AG08395 (cell line): Measurements from ENCODE around the gene EMP1.
A peak's percentile ranks its signal among the peaks of the same experiment; 100 is the strongest.

Source experiments
- DNase-seq: peaks from one replicate; pipeline ENCODE4 v3.0.0; 2012; ENCODE audit warnings: mixed read lengths, low spot score

The EMP1 gene

DNA sequence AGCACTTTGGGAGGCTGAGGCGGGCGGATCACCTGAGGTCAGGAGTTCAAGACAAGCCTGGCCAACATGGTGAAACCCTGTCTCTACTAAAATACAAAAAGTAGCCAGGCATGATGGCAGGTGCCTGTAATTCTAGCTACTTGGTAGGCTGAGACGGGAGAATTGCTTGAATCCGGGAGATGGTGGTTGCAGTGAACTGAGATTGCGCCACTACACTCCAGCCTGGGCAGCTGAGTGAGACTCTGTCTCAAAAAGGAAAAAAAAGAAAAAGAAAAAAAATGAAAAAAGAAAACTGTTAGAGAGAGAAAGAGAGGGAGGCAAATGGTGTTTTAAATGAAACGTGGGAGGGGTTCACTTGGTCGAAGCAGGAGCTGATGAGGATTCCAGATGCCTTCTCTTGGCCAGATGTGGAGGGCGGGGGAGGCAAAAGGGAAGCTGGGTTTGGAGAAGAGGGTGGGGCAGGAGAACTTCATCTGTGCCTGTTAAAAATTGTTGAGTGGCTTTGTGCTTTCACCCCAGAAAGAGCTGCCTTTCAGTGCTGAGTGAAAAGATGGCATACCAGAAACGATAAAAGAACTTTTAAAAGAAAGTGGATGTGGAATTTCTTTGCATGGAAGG lies 1.1 kb downstream of the EMP1 start:
- no peak for DNase-seq

DNA sequence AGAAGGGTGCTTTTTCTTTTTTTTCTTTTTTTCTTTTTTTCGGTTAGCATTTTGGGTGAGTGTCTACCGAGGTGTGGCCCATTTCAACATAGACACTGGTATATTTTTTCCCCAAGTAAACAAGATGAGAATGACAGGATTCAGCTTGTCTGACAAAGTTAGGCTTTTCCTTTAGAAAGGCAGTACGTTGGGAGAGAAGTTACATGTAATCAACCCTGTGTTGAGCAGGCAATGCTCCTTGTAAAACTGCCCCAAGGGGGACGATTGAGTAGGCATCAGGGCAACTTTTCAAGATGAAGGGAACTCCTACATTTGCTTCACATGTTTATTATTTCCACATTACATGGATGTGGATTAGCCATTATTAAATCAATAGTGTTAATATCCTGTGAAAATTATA lies 1.7 kb downstream of the EMP1 start:
- no peak for DNase-seq

DNA sequence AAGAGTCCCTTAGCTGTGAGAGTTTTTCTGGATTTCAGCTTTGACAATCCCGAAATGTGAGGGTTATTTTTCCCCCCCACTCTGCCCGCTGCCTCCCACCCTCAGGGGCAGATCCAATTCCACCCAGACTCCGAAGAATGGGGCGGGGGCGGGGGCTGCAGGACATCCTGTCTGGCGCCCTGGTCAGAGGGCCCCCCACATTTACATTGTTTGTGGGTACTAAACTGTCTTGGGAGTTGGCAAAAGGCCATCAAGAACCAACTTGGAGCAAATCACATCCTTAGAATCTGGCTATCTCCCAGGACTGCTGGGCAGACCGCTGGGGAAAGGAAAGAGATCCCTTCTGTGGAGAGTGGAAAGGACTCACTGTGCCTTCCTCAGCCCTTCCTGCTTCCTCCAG lies 2.4 kb downstream of the EMP1 start:
- no peak for DNase-seq

DNA sequence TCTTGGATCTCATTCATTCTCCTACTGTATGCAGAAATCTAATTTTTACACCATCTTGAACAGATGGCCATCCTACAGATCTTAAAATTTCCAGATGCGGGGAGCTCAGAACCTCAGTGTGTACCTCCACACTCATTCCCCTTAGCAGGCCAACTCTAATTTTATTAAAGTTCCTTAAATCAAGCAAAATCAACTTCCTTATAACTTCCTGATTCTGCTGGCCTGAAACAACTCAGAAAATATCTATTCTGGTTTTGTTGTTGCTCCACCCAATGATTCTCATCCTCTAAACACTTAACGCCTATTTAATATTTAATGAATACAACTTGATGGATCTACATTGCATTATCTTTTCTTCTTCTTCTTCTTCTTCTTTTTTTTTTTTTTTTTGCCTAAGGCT lies 3.1 kb downstream of the EMP1 start:
- no peak for DNase-seq

DNA sequence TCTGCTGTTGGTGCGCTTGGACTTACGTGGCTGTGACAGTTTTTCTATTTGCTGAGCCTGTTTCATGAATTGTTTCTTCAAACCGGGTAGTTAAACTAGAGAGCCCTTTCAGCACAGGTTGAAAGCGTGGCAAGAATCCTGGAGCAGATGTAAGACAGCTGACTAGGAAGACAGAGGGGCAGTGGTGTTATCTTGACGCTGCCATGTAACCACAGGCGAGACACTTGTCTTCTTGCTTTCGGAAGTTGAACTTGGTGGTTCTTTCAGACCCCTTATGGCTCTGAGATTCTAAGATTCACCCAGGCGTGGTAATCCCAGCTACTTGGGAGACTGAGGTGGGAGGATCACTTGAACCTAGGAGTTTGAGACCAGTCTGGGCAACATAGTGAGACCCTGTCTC lies 4.3 kb downstream of the EMP1 start:
- DNase-seq, result no peak

DNA sequence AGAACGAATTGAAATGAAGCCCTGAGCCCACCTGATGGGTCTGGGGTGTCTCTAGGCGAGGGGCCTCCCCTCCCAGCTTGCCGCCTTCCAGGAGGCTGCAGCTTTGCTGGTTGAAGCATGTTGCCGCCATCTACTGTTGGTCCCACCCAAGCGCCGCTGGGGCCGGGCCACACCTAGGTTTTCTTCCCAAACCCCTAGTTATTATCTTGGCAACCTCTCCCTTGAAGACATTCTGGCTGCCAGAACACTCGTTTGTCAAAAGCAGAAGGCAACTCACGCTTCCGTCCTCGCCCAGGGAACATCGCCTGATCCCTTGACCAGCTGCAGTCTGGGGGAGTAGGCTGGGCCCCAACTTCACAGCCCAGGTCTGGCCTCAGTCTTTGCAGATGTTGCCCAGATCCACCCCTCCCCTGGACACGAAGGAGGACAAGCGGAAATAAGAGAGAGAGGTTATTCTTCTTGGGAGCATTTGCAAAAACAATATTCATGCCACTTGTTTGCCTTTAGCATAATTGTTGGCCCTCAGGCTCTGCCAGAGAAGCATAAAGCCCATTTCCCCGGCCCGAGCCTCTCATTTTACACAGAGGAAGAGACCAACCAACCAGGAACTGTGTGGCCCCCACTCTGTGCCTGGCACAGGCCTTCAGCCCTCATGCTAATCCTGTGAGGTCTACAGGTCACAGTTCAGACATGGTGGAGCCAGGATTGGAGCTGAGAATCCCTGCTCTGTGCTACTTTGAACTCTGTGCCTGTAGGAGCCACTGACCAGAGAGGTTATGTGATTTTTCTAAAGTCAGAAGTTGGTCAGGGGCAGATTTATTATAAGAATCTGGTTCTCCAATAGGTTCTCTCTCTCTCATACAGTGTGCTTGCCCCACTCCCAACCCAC lies 6.8 kb downstream of the EMP1 start:
- peak; percentile 54 for DNase-seq

GRCh38 chr12:13204428-13204827 lies 7.9 kb downstream of the EMP1 start:
- DNase-seq, result no peak

- DNase-seq, result peak; percentile 93
These were observed 9.5 kb downstream of the EMP1 start for GRCh38 chr12:13205809-13206559.

DNA sequence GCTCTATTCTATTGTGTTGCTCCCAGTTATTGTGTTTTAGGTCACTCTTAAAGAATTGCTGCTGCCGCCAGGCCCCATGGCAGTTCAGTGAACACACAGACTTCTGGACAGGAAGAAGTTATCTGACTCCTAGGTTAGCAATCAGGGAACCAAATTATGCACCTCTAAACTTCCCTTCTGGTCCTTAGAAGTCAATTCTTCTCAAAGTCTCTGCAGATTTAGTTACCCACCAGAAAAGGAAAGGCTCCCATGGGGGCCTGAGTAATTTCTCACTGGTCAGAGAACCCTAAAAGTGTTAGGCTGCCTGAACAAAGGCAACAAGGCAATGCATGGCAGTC lies 10.0 kb downstream of the EMP1 start:
- DNase-seq, result no peak

GRCh38 chr12:13208533-13209435 lies 12.3 kb downstream of the EMP1 start:
- no peak for DNase-seq

DNA sequence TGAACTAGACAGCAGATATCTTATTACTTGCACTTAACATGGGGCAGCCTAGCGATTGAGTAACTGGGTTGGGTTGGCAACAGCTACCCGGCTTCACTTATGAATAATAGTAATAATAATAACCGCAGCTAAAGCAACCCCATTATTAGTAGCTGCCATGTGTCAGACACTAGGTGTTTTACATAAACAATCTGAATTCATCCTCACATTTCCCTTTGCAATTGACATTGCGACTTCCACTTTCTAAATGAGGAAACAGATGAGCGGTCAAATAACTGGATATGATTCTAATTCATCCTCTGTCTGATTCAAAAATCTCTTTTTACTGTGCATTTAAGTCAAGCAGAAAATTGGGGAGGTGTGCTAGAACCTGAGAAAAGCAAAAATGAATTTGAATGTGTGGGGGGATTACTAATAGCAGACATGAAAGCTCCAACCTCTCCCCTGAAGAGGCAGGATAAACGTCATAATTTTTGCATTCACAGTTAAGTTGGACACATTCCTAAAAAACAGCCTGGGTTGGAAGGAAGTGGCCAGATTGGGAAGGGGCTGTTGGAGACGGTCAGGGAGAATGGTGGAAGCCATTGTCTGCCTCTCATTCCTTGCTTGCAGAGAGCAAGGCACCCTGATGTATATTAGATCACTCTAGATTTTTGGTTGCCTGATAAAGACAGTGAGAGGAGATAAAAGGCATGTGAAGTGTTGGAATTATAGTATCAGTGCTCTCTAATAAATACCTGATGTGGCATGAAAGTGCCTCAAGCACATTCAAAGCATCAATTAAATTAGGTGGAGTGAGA lies 13.1 kb downstream of the EMP1 start:
- DNase-seq, result no peak

DNA sequence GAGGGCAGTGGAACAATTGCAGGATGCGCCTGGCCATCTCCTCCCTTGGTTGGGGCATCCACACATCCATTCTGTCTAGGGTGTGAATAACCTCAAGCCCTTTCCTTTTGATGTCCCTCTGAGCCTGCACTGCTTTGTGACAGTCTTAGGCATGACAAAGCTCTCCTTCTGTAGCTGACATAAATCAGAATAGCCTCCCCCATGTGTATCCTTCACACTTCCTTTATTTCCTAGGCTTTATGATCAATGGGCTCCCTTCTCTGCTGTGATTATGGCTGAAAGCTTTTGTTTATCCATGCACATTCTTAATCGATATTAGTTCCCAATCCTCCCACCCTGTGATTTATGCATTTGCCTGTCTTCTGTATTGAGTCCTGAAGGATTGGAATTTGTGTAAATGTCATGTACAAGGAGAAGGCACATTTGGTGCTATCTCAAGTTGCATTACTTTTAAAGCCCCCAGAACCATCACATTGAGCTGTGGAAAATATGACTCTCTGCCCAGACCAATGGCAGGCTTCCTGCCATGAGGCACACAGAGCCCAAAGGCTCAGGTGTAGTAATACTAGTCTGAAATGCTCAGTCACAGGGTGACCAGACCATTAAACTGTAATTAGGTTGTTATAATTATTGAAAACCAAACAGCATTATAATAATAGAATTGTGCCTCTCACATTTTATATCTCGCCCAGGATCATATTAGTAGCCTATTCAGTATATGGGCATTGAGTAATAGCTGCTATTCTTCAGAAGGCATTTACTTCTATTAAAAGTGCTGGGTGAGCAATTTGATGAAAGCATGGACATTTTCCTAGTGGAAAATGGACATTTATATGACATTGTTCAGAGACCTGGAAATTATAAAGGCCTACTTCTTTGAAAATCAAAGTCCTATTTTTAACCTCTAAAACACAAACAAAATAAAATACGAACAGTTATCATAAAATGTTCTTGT lies 14.0 kb downstream of the EMP1 start:
- DNase-seq, result no peak

DNA sequence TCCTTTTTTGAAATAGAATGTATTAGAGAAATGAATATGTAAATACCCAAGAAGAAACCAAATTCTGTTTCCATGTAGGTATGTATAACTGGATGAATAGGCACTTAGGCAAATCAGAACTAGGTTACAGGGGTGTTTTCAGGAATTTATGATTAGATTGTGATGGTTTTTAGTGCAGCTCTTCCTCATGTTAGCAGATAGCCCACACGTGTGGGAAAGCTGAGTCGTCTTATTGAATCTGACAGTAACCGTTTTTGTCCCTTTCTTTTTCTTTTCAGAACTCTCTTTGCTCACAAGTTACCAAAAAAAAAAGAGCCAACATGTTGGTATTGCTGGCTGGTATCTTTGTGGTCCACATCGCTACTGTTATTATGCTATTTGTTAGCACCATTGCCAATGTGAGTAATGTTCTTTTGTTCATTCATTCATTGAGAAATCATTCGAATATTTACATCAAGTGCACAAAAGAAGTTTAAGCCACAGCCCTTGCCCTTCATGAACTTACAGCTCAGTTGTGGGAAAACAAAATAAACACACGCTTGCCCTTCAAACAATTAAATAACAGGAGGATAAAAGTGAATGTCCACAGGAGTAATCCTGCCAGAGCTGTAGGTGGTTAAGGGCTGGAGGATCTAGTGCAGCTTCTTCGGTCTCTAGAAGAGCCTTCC lies 14.8 kb downstream of the EMP1 start:
- no peak for DNase-seq

- DNase-seq, result peak; percentile 45
These were observed 15.5 kb downstream of the EMP1 start for GRCh38 chr12:13211859-13212664.

DNA sequence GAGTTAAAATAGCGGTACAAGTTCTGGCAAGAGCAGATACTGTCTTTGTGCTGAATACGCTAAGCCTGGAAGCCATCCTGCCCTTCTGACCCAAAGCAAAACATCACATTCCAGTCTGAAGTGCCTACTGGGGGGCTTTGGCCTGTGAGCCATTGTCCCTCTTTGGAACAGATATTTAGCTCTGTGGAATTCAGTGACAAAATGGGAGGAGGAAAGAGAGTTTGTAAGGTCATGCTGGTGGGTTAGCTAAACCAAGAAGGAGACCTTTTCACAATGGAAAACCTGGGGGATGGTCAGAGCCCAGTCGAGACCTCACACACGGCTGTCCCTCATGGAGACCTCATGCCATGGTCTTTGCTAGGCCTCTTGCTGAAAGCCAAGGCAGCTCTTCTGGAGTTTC lies 18.5 kb downstream of the EMP1 start:
- DNase-seq, result no peak

- no peak for DNase-seq
These were observed 22.1 kb downstream of the EMP1 start for GRCh38 chr12:13218641-13219040.

GRCh38 chr12:13219320-13219719 lies 22.8 kb downstream of the EMP1 start:
- DNase-seq, result no peak

GRCh38 chr12:13220838-13221237 lies 24.3 kb downstream of the EMP1 start:
- DNase-seq, result peak; percentile 41

- no peak for DNase-seq
These were observed 25.6 kb downstream of the EMP1 start for GRCh38 chr12:13222076-13222475.
